GM18499 (cell line): ENCODE data around the gene RAC3.
"Not testable (repeated sequence)": the region's sequence is repeated elsewhere in the genome, so short reads cannot be mapped to it uniquely, and the experiment has no call there.

Source experiments
- ATAC-seq: cut with Tn5 transposase; IDR thresholded peaks from one replicate; pipeline ENCODE4 v1.9.1; 2021; ENCODE audit warnings: moderate number of reproducible peaks; ENCODE audit not compliant: insufficient read depth, unreplicated experiment

The RAC3 gene

GRCh38 chr17:82037889-82038195, 6.4 kb downstream of the RAC3 start:
- ATAC-seq, result no peak

- not testable (repeated sequence) for ATAC-seq
Measured at GRCh38 chr17:82038796-82039409, 7.4 kb downstream of the RAC3 start.

- no peak for ATAC-seq
Measured at GRCh38 chr17:82039695-82040299, 8.3 kb downstream of the RAC3 start.

GRCh38 chr17:82041144-82041814, 9.8 kb downstream of the RAC3 start:
- no peak for ATAC-seq

GRCh38 chr17:82042649-82043048, 11.2 kb downstream of the RAC3 start:
- no peak for ATAC-seq

GRCh38 chr17:82043507-82043906, 12.0 kb downstream of the RAC3 start:
- no peak for ATAC-seq

GRCh38 chr17:82045936-82046484, 14.5 kb downstream of the RAC3 start:
- ATAC-seq, result no peak

GRCh38 chr17:82046903-82047302, 15.4 kb downstream of the RAC3 start:
- ATAC-seq, result no peak

GRCh38 chr17:82047379-82047778, 15.9 kb downstream of the RAC3 start:
- ATAC-seq, result no peak

GRCh38 chr17:82047914-82048570, 16.6 kb downstream of the RAC3 start:
- ATAC-seq, result no peak

- no peak for ATAC-seq
Measured at GRCh38 chr17:82048571-82048971, 17.1 kb downstream of the RAC3 start.

GRCh38 chr17:82049106-82049505, 17.6 kb downstream of the RAC3 start:
- ATAC-seq, result no peak

- ATAC-seq, result no peak
Measured at GRCh38 chr17:82049521-82049971, 18.1 kb downstream of the RAC3 start.

- ATAC-seq, result no peak
Measured at GRCh38 chr17:82050152-82050760, 18.8 kb downstream of the RAC3 start.

GRCh38 chr17:82050761-82051641, 19.5 kb downstream of the RAC3 start:
- no peak for ATAC-seq

- ATAC-seq, result no peak
Measured at GRCh38 chr17:82051776-82052637, 20.5 kb downstream of the RAC3 start, which contains the start of the genes GPS1 and RFNG. Gene GPS1, plus strand, starts transcription at chr17:82051898. Its CDS starts 34 bp downstream, at chr17:82051932. Gene RFNG, minus strand, starts transcription at chr17:82051811. Its CDS starts 45 bp downstream, at chr17:82051766.

- ATAC-seq, result no peak
Measured at GRCh38 chr17:82052638-82053059, 21.2 kb downstream of the RAC3 start.

GRCh38 chr17:82053130-82053529, 21.7 kb downstream of the RAC3 start:
- no peak for ATAC-seq
